ENCODE measurements around the gene GANAB.

DNA sequence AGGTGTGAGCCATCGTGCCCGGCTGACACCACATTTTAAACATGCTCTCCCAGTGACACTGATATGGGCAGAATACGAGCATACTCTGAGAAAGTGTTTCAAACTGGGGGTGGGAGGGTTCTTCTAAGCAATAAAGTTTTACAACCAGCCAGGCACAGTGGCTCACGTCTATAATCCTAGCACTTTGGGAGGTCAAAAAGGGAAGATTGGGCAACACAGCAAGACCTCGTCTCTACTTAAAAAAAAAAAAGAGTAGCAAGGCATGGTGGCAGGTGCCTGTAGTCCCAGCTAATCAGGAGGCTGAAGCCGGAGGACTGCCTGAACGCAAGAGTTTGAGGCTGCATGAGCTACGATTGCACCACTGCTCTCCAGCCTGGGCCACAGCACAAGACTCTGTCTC is 2.2 kb downstream of the GANAB start:
- TF ChIP-seq RAD21 (IDR thresholded peaks at IDR 0.05; ENCODE audit: low read length), result no peak
- TF ChIP-seq, protein P1, sequence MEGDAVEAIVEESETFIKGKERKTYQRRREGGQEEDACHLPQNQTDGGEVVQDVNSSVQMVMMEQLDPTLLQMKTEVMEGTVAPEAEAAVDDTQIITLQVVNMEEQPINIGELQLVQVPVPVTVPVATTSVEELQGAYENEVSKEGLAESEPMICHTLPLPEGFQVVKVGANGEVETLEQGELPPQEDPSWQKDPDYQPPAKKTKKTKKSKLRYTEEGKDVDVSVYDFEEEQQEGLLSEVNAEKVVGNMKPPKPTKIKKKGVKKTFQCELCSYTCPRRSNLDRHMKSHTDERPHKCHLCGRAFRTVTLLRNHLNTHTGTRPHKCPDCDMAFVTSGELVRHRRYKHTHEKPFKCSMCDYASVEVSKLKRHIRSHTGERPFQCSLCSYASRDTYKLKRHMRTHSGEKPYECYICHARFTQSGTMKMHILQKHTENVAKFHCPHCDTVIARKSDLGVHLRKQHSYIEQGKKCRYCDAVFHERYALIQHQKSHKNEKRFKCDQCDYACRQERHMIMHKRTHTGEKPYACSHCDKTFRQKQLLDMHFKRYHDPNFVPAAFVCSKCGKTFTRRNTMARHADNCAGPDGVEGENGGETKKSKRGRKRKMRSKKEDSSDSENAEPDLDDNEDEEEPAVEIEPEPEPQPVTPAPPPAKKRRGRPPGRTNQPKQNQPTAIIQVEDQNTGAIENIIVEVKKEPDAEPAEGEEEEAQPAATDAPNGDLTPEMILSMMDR (conservative IDR thresholded peaks at IDR 0.05; ENCODE audit: low read depth, low read length), result no peak
- TF ChIP-seq POLR2A (IDR thresholded peaks at IDR 0.05; ENCODE audit: low read depth, low read length), result no peak
- no peak for TF ChIP-seq SMC3 (IDR thresholded peaks at IDR 0.05; ENCODE audit: low read depth, low read length)
- no peak for TF ChIP-seq CEBPB (IDR thresholded peaks at IDR 0.05; ENCODE audit: low read depth, low read length)
- TF ChIP-seq NFE2L2 (IDR thresholded peaks at IDR 0.05; ENCODE audit: low read depth, low read length), result no peak
- TF ChIP-seq, protein P2, sequence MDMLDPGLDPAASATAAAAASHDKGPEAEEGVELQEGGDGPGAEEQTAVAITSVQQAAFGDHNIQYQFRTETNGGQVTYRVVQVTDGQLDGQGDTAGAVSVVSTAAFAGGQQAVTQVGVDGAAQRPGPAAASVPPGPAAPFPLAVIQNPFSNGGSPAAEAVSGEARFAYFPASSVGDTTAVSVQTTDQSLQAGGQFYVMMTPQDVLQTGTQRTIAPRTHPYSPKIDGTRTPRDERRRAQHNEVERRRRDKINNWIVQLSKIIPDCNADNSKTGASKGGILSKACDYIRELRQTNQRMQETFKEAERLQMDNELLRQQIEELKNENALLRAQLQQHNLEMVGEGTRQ (IDR thresholded peaks at IDR 0.05; ENCODE audit: low read depth, low read length), result no peak
- TF ChIP-seq, protein P3, sequence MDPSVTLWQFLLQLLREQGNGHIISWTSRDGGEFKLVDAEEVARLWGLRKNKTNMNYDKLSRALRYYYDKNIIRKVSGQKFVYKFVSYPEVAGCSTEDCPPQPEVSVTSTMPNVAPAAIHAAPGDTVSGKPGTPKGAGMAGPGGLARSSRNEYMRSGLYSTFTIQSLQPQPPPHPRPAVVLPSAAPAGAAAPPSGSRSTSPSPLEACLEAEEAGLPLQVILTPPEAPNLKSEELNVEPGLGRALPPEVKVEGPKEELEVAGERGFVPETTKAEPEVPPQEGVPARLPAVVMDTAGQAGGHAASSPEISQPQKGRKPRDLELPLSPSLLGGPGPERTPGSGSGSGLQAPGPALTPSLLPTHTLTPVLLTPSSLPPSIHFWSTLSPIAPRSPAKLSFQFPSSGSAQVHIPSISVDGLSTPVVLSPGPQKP (IDR thresholded peaks at IDR 0.05; ENCODE audit: borderline replicate concordance, low read depth, low read length), result no peak
- TF ChIP-seq MAZ (IDR thresholded peaks at IDR 0.05; ENCODE audit: borderline replicate concordance, low read depth, low read length), result no peak
- TF ChIP-seq RFX5 (IDR thresholded peaks at IDR 0.05; ENCODE audit: low read depth, low read length), result no peak
- TF ChIP-seq MXI1 (IDR thresholded peaks at IDR 0.05; ENCODE audit: borderline replicate concordance, low read depth, low read length), result no peak
- no peak for TF ChIP-seq FOS (IDR thresholded peaks at IDR 0.05; ENCODE audit: low read depth, low read length)
